Endothelial cell of umbilical vein (primary cell): ENCODE data around the gene CTNND2. TPM values are rescaled to one million over a fixed set of nuclear protein-coding genes. Genes with fewer than 3 reads are reported as not detected.

ENCODE experiments used
- BruUV-seq: library from RNA; stranded (reverse); fragments of 400-500 nt; replicated peaks from 2 replicates; lab custom pipeline; 2021; lab: Mats Ljungman, UMichigan
- CTCF ChIA-PET: fragments of 300-600, 350-600 bp; sonication (Branson Sonifier 250); formaldehyde crosslinking; loops from one replicate; lab custom pipeline; 2021; ENCODE audit warnings: antibody characterized with exemption, inconsistent platforms; lab: Charles Lee
- POLR2A ChIA-PET: fragments of 300-600, 350-600 bp; sonication (Branson Sonifier 250); formaldehyde crosslinking; loops from one replicate; lab custom pipeline; 2021; ENCODE audit warnings: antibody characterized with exemption, inconsistent platforms; lab: Charles Lee
- DNase-seq: peaks from one replicate; pipeline ENCODE4 v3.0.0-alpha.2; 2011; ENCODE audit warnings: low read depth, low spot score
- FAIRE-seq: peaks from 2 replicates; lab custom pipeline; 2011; peaks lifted over from hg19 to GRCh38; lab: Jason Lieb, UNC
- H2AFZ ChIP-seq: 2 replicates; pipeline ENCODE4 v1.6.0; 2012; ENCODE audit warnings: low read depth, low read length, control low read depth, inconsistent platforms
- H3K27ac ChIP-seq: 2 replicates; pipeline ENCODE4 v1.5.1; 2011; ENCODE audit warnings: low read depth, mild to moderate bottlenecking, control low read depth, low read length, moderate library complexity; ENCODE audit not compliant: insufficient read depth
- H3K27me3 ChIP-seq, 2 experiments: 2 replicates each; pipeline versions ENCODE4 v1.6.0 to v1.6.1; 2011; ENCODE audit warnings: low read length in 2 of 2, mixed read lengths in 1 of 2; ENCODE audit not compliant: control insufficient read depth in 2 of 2, insufficient read depth in 2 of 2
- H3K36me3 ChIP-seq, 2 experiments: 2 replicates in 1 of 2; 3 replicates in 1 of 2; pipeline ENCODE4 v1.5.1; 2011; ENCODE audit warnings: low read length in 2 of 2, mild to moderate bottlenecking in 1 of 2, moderate library complexity in 1 of 2; ENCODE audit not compliant: control insufficient read depth in 2 of 2, insufficient read depth in 2 of 2; ENCODE audit errors: extremely low read depth in 1 of 2
- H3K4me1 ChIP-seq: 3 replicates; pipeline ENCODE4 v1.5.1; 2011; ENCODE audit warnings: mild to moderate bottlenecking, low read length; ENCODE audit not compliant: control insufficient read depth, insufficient read depth; ENCODE audit errors: extremely low read depth
- H3K4me2 ChIP-seq: 2 replicates; pipeline ENCODE4 v1.6.1; 2011; ENCODE audit warnings: low read length, control low read depth, mixed read lengths; ENCODE audit not compliant: insufficient read depth
- H3K4me3 ChIP-seq, 3 experiments: fragments of 200-600 bp in 1 of 3; sonication (generic), shearing (Covaris generic) in 1 of 3; replicated peaks in 1 of 3; 2 replicates each; pipeline ENCODE4 v1.5.1; 2011 to 2016; ENCODE audit warnings: control low read depth in 3 of 3, low read length in 3 of 3, mild to moderate bottlenecking in 2 of 3, inconsistent platforms in 1 of 3, low read depth in 1 of 3, moderate library complexity in 1 of 3; ENCODE audit not compliant: insufficient read depth in 1 of 3
- H3K79me2 ChIP-seq: 2 replicates; pipeline ENCODE4 v1.6.0; 2012; ENCODE audit warnings: low read length, inconsistent platforms; ENCODE audit not compliant: control insufficient read depth, insufficient read depth
- H3K9ac ChIP-seq: replicated peaks from 2 replicates; pipeline ENCODE3; 2011; ENCODE audit warnings: low read length, control low read depth; ENCODE audit not compliant: insufficient read depth; ENCODE audit errors: extremely low read depth
- H3K9me1 ChIP-seq: replicated peaks from 3 replicates; pipeline ENCODE4 v1.6.0; 2011; ENCODE audit warnings: mild to moderate bottlenecking, low read length; ENCODE audit not compliant: control insufficient read depth, insufficient read depth; ENCODE audit errors: extremely low read depth
- H3K9me3 ChIP-seq: replicated peaks from 2 replicates; pipeline ENCODE4 v1.5.1; 2012; ENCODE audit warnings: low read length, inconsistent platforms; ENCODE audit not compliant: control insufficient read depth, insufficient read depth
- H4K20me1 ChIP-seq: replicated peaks from 2 replicates; pipeline ENCODE3; 2011; ENCODE audit warnings: mild to moderate bottlenecking, low read length; ENCODE audit not compliant: control insufficient read depth, insufficient read depth; ENCODE audit errors: extremely low read depth
- EZH2 ChIP-seq: IDR thresholded peaks from 2 replicates; pipeline ENCODE4 v1.6.1; 2012; ENCODE audit warnings: borderline replicate concordance, low read depth, mild to moderate bottlenecking, moderate library complexity, low read length, inconsistent platforms; ENCODE audit not compliant: severe bottlenecking
- GATA2 ChIP-seq: IDR thresholded peaks from 2 replicates; pipeline ENCODE4 v1.7.0; 2011; ENCODE audit warnings: low read depth, mild to moderate bottlenecking, moderate library complexity, mixed read lengths, low read length; ENCODE audit not compliant: insufficient read length, insufficient read depth
- JUN ChIP-seq: IDR thresholded peaks from 2 replicates; pipeline ENCODE4 v1.6.1; 2011; ENCODE audit warnings: borderline replicate concordance, low read depth; ENCODE audit not compliant: insufficient read length, insufficient read depth
- POLR2AphosphoS5 ChIP-seq: IDR thresholded peaks from 2 replicates; pipeline ENCODE4 v1.6.1; 2012; ENCODE audit warnings: low read depth, mild to moderate bottlenecking, control low read depth, low read length, moderate library complexity; ENCODE audit not compliant: insufficient read depth
- dilution Hi-C: fragments of 300-500 bp; cut with MboI; formaldehyde crosslinking; loops from one replicate; pipeline ENCODE4 v1.15.0; 2019; ENCODE audit warnings: low sequenced_read_pairs; ENCODE audit not compliant: extremely low pct_ligation_motif_present
- intact Hi-C: fragments of 100-400 bp; cut with micrococcal nuclease; formaldehyde crosslinking; loops from one replicate; pipeline ENCODE4 v1.10.0; 2022
- polyA plus RNA-seq, 4 experiments: library from polyadenylated mRNA; depleted of rRNA in 3 of 4; stranded (reverse) in 3 of 4; unstranded in 1 of 4; fragments of >200 nt; gene quantifications; 2 replicates each; pipeline versions ENCODE4 v1.2.1 to v1.2.3, GENCODE V29; 2011 to 2012; ENCODE audit warnings: missing spikeins in 1 of 4
- total RNA-seq: library from RNA; stranded (reverse); gene quantifications from 2 replicates; pipeline ENCODE4 v1.2.3, GENCODE V29; 2021
- TF ChIP-seq, protein P1 (sequence below), 2 donors: IDR thresholded peaks; 1 replicate in 1 of 2; 2 replicates in 1 of 2; pipeline ENCODE4 v1.5.1; 2011; ENCODE audit warnings: low read length in 2 of 2, mild to moderate bottlenecking in 2 of 2, moderate library complexity in 2 of 2, control low read depth in 1 of 2, inconsistent platforms in 1 of 2, low read depth in 1 of 2; ENCODE audit not compliant: insufficient read depth in 1 of 2; ENCODE audit errors: extremely low read depth in 1 of 2

The CTNND2 gene
- total and polyA plus RNA-seq, 2 donors (not counting 3 experiments of a cell fraction or from before 2014, with no cell fraction given): not detected

DNA sequence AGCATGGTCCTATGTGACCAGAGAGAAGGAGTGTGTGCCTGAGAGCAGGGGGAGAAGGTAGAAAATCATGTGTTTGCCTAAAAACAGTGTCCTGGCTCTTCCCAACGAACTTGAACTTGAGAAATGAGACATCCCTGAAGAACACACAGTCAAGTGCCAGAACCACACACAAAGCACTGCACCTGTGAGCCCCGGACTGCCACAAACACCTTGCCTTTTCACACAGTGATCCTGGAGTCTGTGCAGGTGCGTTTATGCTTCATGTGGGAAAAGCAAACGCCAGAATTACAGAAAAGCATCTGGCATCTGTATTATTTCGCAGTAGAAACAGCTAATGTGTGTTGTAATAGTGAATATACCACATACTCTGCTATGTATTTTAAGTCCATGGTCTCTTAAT lies 9.3 kb downstream of the CTNND2 start:
- FAIRE-seq: no peak
- dilution Hi-C loops: no loop called here

DNA sequence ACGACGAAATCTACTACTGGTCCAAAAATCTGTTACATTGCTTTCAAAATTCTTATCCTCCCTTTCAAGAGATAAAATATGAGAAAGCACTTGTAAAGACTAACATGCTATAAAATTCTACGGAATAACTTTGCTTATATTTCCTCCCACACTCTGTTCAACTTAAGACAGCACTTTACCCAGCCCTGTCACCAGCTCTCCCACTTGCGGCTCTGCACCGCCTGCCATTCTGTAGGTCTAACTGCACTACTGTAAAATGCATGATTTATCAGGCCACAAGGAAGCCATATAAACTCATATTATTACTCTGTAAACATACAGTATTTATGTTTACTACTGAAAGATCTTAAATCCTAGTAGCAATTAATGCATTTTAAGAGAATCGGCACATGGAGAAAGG lies 11.4 kb downstream of the CTNND2 start:
- POLR2A ChIA-PET: no interaction called here
- no TSS peak for BruUV-seq
- Histone ChIP-seq H3K79me2 (no peaks in the 10 kb centered on the region), H4K20me1 (no peaks in the 10 kb centered on the region), H3K9me3 (no peaks in the 10 kb centered on the region), H3K4me1 (no peaks in the 10 kb centered on the region), H2AFZ (no peak overlapping the region), H3K27me3 (no peaks in the 10 kb centered on the region), H3K4me2 (no peak overlapping the region), H3K4me3 (no peak overlapping the region), H3K27ac (no peak overlapping the region), H3K9ac (no peak overlapping the region), H3K36me3 (no peaks in the 10 kb centered on the region), H3K9me1 (no peaks in the 10 kb centered on the region)
- CTCF ChIA-PET: no interaction called here
- no peak for FAIRE-seq
- TF ChIP-seq GATA2 (no peak), EZH2 (no peak), JUN (no peak), POLR2AphosphoS5 (no peak)
- TF ChIP-seq, protein P1, sequence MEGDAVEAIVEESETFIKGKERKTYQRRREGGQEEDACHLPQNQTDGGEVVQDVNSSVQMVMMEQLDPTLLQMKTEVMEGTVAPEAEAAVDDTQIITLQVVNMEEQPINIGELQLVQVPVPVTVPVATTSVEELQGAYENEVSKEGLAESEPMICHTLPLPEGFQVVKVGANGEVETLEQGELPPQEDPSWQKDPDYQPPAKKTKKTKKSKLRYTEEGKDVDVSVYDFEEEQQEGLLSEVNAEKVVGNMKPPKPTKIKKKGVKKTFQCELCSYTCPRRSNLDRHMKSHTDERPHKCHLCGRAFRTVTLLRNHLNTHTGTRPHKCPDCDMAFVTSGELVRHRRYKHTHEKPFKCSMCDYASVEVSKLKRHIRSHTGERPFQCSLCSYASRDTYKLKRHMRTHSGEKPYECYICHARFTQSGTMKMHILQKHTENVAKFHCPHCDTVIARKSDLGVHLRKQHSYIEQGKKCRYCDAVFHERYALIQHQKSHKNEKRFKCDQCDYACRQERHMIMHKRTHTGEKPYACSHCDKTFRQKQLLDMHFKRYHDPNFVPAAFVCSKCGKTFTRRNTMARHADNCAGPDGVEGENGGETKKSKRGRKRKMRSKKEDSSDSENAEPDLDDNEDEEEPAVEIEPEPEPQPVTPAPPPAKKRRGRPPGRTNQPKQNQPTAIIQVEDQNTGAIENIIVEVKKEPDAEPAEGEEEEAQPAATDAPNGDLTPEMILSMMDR (IDR thresholded peaks at IDR 0.05; ENCODE audit: extremely low read depth in 1 of 2, insufficient read depth in 1 of 2, low read depth in 1 of 2, low read length in 2 of 2): no peak
- dilution Hi-C loops: no loop called here
- intact Hi-C loops: no loop called here
- DNase-seq: no peak

More for the DNA sequence above, 9.3 kb downstream of the CTNND2 start:
- no TSS peak for BruUV-seq
- Histone ChIP-seq H3K9me3 (no peaks in the 10 kb centered on the region), H3K27me3 (no peaks in the 10 kb centered on the region), H3K4me1 (no peaks in the 10 kb centered on the region), H2AFZ (no peak overlapping the region), H3K4me2 (no peak overlapping the region), H4K20me1 (no peaks in the 10 kb centered on the region), H3K79me2 (no peaks in the 10 kb centered on the region), H3K27ac (no peak overlapping the region), H3K9ac (no peak overlapping the region), H3K36me3 (no peaks in the 10 kb centered on the region), H3K9me1 (no peaks in the 10 kb centered on the region), H3K4me3 (no peak overlapping the region)
- intact Hi-C loops: no loop called here
- no peak for DNase-seq
- CTCF ChIA-PET: no interaction called here
- POLR2A ChIA-PET: no interaction called here
- TF ChIP-seq, protein P1 (IDR thresholded peaks at IDR 0.05; ENCODE audit: extremely low read depth in 1 of 2, insufficient read depth in 1 of 2, low read depth in 1 of 2, low read length in 2 of 2): no peak
